Activated gamma-delta T cell (primary cell): ENCODE data around the gene RDH14.

Source experiments
- DNase-seq: peaks from one replicate; lab custom pipeline; 2025; lab: John Stamatoyannopoulos, UW

RDH14 gene

GRCh38 chr2:18566145-18566769 lies 5.8 kb upstream of the RDH14 start:
- no peak for DNase-seq

GRCh38 chr2:18560797-18561085 lies 288 bp upstream of the RDH14 start:
- DNase-seq: no peak

- DNase-seq: no peak
Observed at GRCh38 chr2:18559531-18560030, 872 bp downstream of the RDH14 start.

GRCh38 chr2:18558458-18558857 lies 2.0 kb downstream of the RDH14 start:
- DNase-seq: no peak

GRCh38 chr2:18557121-18557520 lies 3.3 kb downstream of the RDH14 start:
- DNase-seq: no peak

GRCh38 chr2:18552351-18553077 lies 7.9 kb downstream of the RDH14 start:
- no peak for DNase-seq

GRCh38 chr2:18551623-18552022 lies 8.8 kb downstream of the RDH14 start:
- no peak for DNase-seq

- no peak for DNase-seq
Observed at GRCh38 chr2:18551169-18551568, 9.3 kb downstream of the RDH14 start.

- DNase-seq: no peak
Observed at GRCh38 chr2:18550433-18550832, 10.0 kb downstream of the RDH14 start.

GRCh38 chr2:18549083-18549482 lies 11.4 kb downstream of the RDH14 start:
- no peak for DNase-seq

GRCh38 chr2:18548621-18549020 lies 11.8 kb downstream of the RDH14 start:
- DNase-seq: no peak

GRCh38 chr2:18546567-18546966 lies 13.9 kb downstream of the RDH14 start:
- no peak for DNase-seq

- DNase-seq: no peak
Observed at GRCh38 chr2:18545384-18545783, 15.1 kb downstream of the RDH14 start.

- DNase-seq: no peak
Observed at GRCh38 chr2:18544171-18544570, 16.3 kb downstream of the RDH14 start.

- no peak for DNase-seq
Observed at GRCh38 chr2:18540872-18541271, 19.6 kb downstream of the RDH14 start.

GRCh38 chr2:18536697-18537096 lies 23.8 kb downstream of the RDH14 start:
- no peak for DNase-seq

GRCh38 chr2:18536100-18536499 lies 24.4 kb downstream of the RDH14 start:
- no peak for DNase-seq

- no peak for DNase-seq
Observed at GRCh38 chr2:18531194-18531593, 29.3 kb downstream of the RDH14 start.

GRCh38 chr2:18527822-18528221 lies 32.6 kb downstream of the RDH14 start:
- DNase-seq: no peak

GRCh38 chr2:18527326-18527725 lies 33.1 kb downstream of the RDH14 start:
- DNase-seq: no peak

- DNase-seq: no peak
Observed at GRCh38 chr2:18526429-18526828, 34.0 kb downstream of the RDH14 start.

- DNase-seq: no peak
Observed at GRCh38 chr2:18525852-18526251, 34.6 kb downstream of the RDH14 start.

GRCh38 chr2:18525236-18525635 lies 35.2 kb downstream of the RDH14 start:
- DNase-seq: no peak
